H1 (cell line): ENCODE data around the gene CNDP2. TPM values are rescaled to one million over a fixed set of nuclear protein-coding genes. Genes with fewer than 3 reads are reported as not detected.

Experiments
- CTCF ChIA-PET: fragments of 300-600 bp; sonication (Branson Sonifier 250); formaldehyde crosslinking; loops from one replicate; lab custom pipeline; 2021; ENCODE audit not compliant: partially characterized antibody; lab: Charles Lee
- POLR2A ChIA-PET: fragments of 300-600 bp; sonication (Branson Sonifier 250); formaldehyde crosslinking; loops from one replicate; lab custom pipeline; 2021; ENCODE audit warnings: inconsistent platforms; ENCODE audit not compliant: partially characterized antibody; lab: Charles Lee
- DNase-seq, 2 experiments: peaks; one replicate each; pipeline versions ENCODE4 v3.0.0 to v3.0.0-alpha.2; 2010 to 2022; ENCODE audit warnings: low spot score in 2 of 2, low read depth in 1 of 2, mixed read lengths in 1 of 2
- FAIRE-seq: peaks from 2 replicates; lab custom pipeline; 2011; peaks lifted over from hg19 to GRCh38; lab: Jason Lieb, UNC
- H2AFZ ChIP-seq: 2 replicates; pipeline ENCODE4 v1.8.1; 2012; ENCODE audit warnings: low read length, inconsistent platforms
- H2AK5ac ChIP-seq: 2 replicates; pipeline ENCODE4 v1.6.1; 2013; ENCODE audit warnings: low read depth, low read length
- H2BK120ac ChIP-seq: replicated peaks from 2 replicates; pipeline ENCODE3; 2013; ENCODE audit warnings: low read depth, low read length, inconsistent platforms
- H2BK12ac ChIP-seq: 2 replicates; pipeline ENCODE4 v1.6.1; 2013; ENCODE audit warnings: low read depth, low read length
- H2BK15ac ChIP-seq: 2 replicates; pipeline ENCODE4 v1.6.1; 2013; ENCODE audit warnings: low read length
- H2BK20ac ChIP-seq: 2 replicates; pipeline ENCODE4 v1.6.1; 2013; ENCODE audit warnings: low read length
- H2BK5ac ChIP-seq: 2 replicates; pipeline ENCODE4 v1.6.1; 2013; ENCODE audit warnings: low read depth, low read length
- H3K14ac ChIP-seq: 2 replicates; pipeline ENCODE4 v1.6.1; 2013; ENCODE audit warnings: inconsistent platforms; ENCODE audit not compliant: insufficient read length
- H3K18ac ChIP-seq: 2 replicates; pipeline ENCODE4 v1.6.1; 2013; ENCODE audit warnings: low read length; ENCODE audit errors: extremely low read depth
- H3K23ac ChIP-seq: 2 replicates; pipeline ENCODE4 v1.6.1; 2013; ENCODE audit warnings: inconsistent platforms; ENCODE audit not compliant: insufficient read length
- H3K23me2 ChIP-seq: 2 replicates; pipeline ENCODE4 v1.6.1; 2013; ENCODE audit warnings: low read depth, low read length
- H3K27ac ChIP-seq: 2 replicates; pipeline ENCODE4 v1.6.1; 2011; ENCODE audit warnings: low read depth, low read length, inconsistent platforms
- H3K27me3 ChIP-seq, 4 experiments: replicated peaks in 1 of 4; 1 replicate in 1 of 4; 2 replicates in 3 of 4; pipeline versions ENCODE4 v1.6.1 to v1.8.1; 2011 to 2013; ENCODE audit warnings: low read length in 3 of 4, mild to moderate bottlenecking in 3 of 4, inconsistent platforms in 2 of 4, mixed read lengths in 2 of 4, moderate library complexity in 1 of 4; ENCODE audit not compliant: control insufficient read depth in 3 of 4, insufficient read depth in 3 of 4; ENCODE audit errors: extremely low read depth in 1 of 4
- H3K36me3 ChIP-seq, 4 experiments: 2 replicates each; pipeline versions ENCODE4 v1.6.1 to v1.8.1; 2011 to 2013; ENCODE audit warnings: mild to moderate bottlenecking in 4 of 4, low read length in 3 of 4, moderate library complexity in 2 of 4, control low read depth in 1 of 4, inconsistent platforms in 1 of 4; ENCODE audit not compliant: insufficient read depth in 4 of 4, control insufficient read depth in 2 of 4
- H3K4ac ChIP-seq: replicated peaks from 2 replicates; pipeline ENCODE3; 2013; ENCODE audit warnings: low read length, low read depth, mixed read lengths, inconsistent platforms; ENCODE audit not compliant: insufficient read length
- H3K4me1 ChIP-seq, 4 experiments: replicated peaks in 1 of 4; 1 replicate in 1 of 4; 2 replicates in 3 of 4; pipeline versions ENCODE4 v1.6.1 to v1.8.1; 2011 to 2013; ENCODE audit warnings: low read length in 3 of 4, inconsistent platforms in 2 of 4, mixed read lengths in 1 of 4; ENCODE audit not compliant: insufficient read depth in 4 of 4, control insufficient read depth in 3 of 4
- H3K4me2 ChIP-seq, 2 experiments: 2 replicates each; pipeline versions ENCODE4 v1.6.1 to v1.8.1; 2011 to 2013; ENCODE audit warnings: low read depth in 2 of 2, low read length in 2 of 2, control low read depth in 1 of 2, inconsistent platforms in 1 of 2, mild to moderate bottlenecking in 1 of 2; ENCODE audit not compliant: insufficient read depth in 1 of 2
- H3K4me3 ChIP-seq, 4 experiments: fragments of 200-600, 300-600 bp in 1 of 4; sonication (generic), shearing (Covaris generic), sonication (Bioruptor Twin) in 1 of 4; 2 replicates each; pipeline versions ENCODE4 v1.5.1 to v1.8.1; 2011 to 2016; ENCODE audit warnings: low read length in 4 of 4, low read depth in 3 of 4, control low read depth in 2 of 4, inconsistent platforms in 2 of 4, mild to moderate bottlenecking in 2 of 4, mixed read lengths in 1 of 4, moderate library complexity in 1 of 4; ENCODE audit not compliant: insufficient read depth in 2 of 4; ENCODE audit errors: extremely low read depth in 1 of 4
- H3K56ac ChIP-seq: replicated peaks from 2 replicates; pipeline ENCODE3; 2013; ENCODE audit warnings: low read depth, mild to moderate bottlenecking, mixed read lengths, low read length, inconsistent platforms; ENCODE audit not compliant: insufficient read length
- H3K79me1 ChIP-seq: 2 replicates; pipeline ENCODE4 v1.6.1; 2013; ENCODE audit warnings: low read depth, low read length, control low read depth
- H3K79me2 ChIP-seq, 2 experiments: 2 replicates each; pipeline versions ENCODE4 v1.6.1 to v1.8.1; 2012 to 2013; ENCODE audit warnings: low read length in 2 of 2, mild to moderate bottlenecking in 2 of 2, inconsistent platforms in 1 of 2; ENCODE audit not compliant: insufficient read depth in 2 of 2, control insufficient read depth in 1 of 2
- H3K9ac ChIP-seq, 4 experiments: replicated peaks in 1 of 4; 1 replicate in 1 of 4; 2 replicates in 3 of 4; pipeline versions ENCODE4 v1.6.1 to v1.8.1; 2011 to 2013; ENCODE audit warnings: low read depth in 3 of 4, low read length in 3 of 4, control low read depth in 2 of 4, mild to moderate bottlenecking in 2 of 4, moderate library complexity in 2 of 4, inconsistent platforms in 1 of 4; ENCODE audit errors: extremely low read depth in 1 of 4
- H3K9me3 ChIP-seq, 2 experiments: 2 replicates each; pipeline versions ENCODE4 v1.6.1 to v1.8.1; 2012 to 2013; ENCODE audit warnings: mild to moderate bottlenecking in 2 of 2, moderate library complexity in 2 of 2, control low read depth in 1 of 2, inconsistent platforms in 1 of 2, low read depth in 1 of 2, low read length in 1 of 2, mixed read lengths in 1 of 2; ENCODE audit not compliant: insufficient read depth in 2 of 2
- H4K20me1 ChIP-seq, 2 experiments: replicated peaks in 1 of 2; 2 replicates each; pipeline versions ENCODE3 to v1.8.1; 2011 to 2013; ENCODE audit warnings: inconsistent platforms in 2 of 2, low read length in 2 of 2, mild to moderate bottlenecking in 1 of 2; ENCODE audit not compliant: insufficient read depth in 2 of 2, control insufficient read depth in 1 of 2
- H4K5ac ChIP-seq: 2 replicates; pipeline ENCODE4 v1.6.1; 2013; ENCODE audit warnings: low read length, low read depth, mixed read lengths, inconsistent platforms; ENCODE audit not compliant: insufficient read length
- H4K8ac ChIP-seq: 2 replicates; pipeline ENCODE4 v1.8.0; 2013; ENCODE audit warnings: mild to moderate bottlenecking, moderate library complexity, low read length, inconsistent platforms; ENCODE audit not compliant: insufficient read depth; ENCODE audit errors: extremely low read depth
- H4K91ac ChIP-seq: replicated peaks from 2 replicates; pipeline ENCODE3; 2013; ENCODE audit warnings: low read length, mixed read lengths, inconsistent platforms; ENCODE audit not compliant: insufficient read length
- CTBP2 ChIP-seq: IDR thresholded peaks from 2 replicates; pipeline ENCODE4 v1.7.0; 2011; ENCODE audit warnings: borderline replicate concordance, mild to moderate bottlenecking, moderate library complexity, mixed read lengths, low read length; ENCODE audit not compliant: insufficient read depth, insufficient read length
- EZH2 ChIP-seq: fragments of 200-600 bp; sonication (generic); IDR thresholded peaks from 2 replicates; pipeline ENCODE4 v1.7.1; 2012; ENCODE audit warnings: low read depth, mild to moderate bottlenecking, moderate library complexity, low read length, inconsistent platforms; ENCODE audit not compliant: severe bottlenecking
- NRF1 ChIP-seq: IDR thresholded peaks from 2 replicates; pipeline ENCODE4 v1.6.1; 2011; ENCODE audit warnings: mild to moderate bottlenecking, low read depth, low read length, improper control_type of control experiment
- polyA plus RNA-seq, 7 experiments: library from polyadenylated mRNA; depleted of rRNA in 3 of 7; stranded (reverse) in 5 of 7; unstranded in 2 of 7; fragments of >200 nt in 5 of 7; fragments of 200-250 nt in 2 of 7; gene quantifications; 1 replicate in 5 of 7; 2 replicates in 1 of 7; 4 replicates in 1 of 7; pipeline versions ENCODE4 v1.2.1 to v1.2.3, GENCODE V29; 2011 to 2013; ENCODE audit warnings: missing spikeins in 2 of 7, mixed read lengths in 2 of 7
- total RNA-seq: library from RNA; stranded (reverse); fragmentation: NEBNext Ultra II Directional; extraction: Animal tissue kit (Norgen Biotek cat#: 25700); gene quantifications from 2 replicates; pipeline ENCODE4 v1.2.1, GENCODE V29; 2021
- TF ChIP-seq, protein P1 (sequence below): IDR thresholded peaks from 2 replicates; pipeline ENCODE4 v1.6.1; 2012; ENCODE audit warnings: inconsistent platforms

The CNDP2 gene
- total and polyA plus RNA-seq, 2 of the 8 experiments (the other 6 are each of a cell fraction or from before 2014, with no cell fraction given), result 71.8 to 243 TPM

DNA sequence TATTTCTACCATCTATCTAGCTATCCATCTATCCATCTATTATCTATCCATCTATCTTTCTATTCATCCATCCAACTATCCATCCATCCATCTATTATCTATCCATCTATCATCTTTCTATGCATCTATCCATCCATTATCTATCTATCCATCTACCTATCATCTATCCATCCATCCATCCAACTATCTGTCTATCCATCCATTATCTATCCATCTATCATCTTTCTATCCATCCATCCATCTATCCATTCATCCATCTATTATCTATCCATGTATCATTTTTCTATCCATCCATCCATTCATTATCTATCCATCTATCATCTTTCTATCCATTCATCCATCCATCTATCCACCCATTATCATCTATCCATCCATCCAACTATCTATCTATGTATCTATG lies 76.9 kb downstream of the CNDP2 start:
- no peak overlapping the region for H3K4me2 ChIP-seq
- H3K27ac ChIP-seq, result no peak overlapping the region
- no peak overlapping the region for H4K5ac ChIP-seq
- no peak for TF ChIP-seq CTBP2
- TF ChIP-seq EZH2, result no peak
- TF ChIP-seq, protein P1, sequence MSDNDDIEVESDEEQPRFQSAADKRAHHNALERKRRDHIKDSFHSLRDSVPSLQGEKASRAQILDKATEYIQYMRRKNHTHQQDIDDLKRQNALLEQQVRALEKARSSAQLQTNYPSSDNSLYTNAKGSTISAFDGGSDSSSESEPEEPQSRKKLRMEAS, result no peak
- no peak for TF ChIP-seq NRF1
- no peak overlapping the region for H2AK5ac ChIP-seq
- no peaks in the 10 kb centered on the region for H3K27me3 ChIP-seq
- no peaks in the 10 kb centered on the region for H3K79me2 ChIP-seq
- H2AFZ ChIP-seq, result no peak overlapping the region
- H2BK5ac ChIP-seq, result no peak overlapping the region
- H3K9me3 ChIP-seq, result no peaks in the 10 kb centered on the region; a peak in 1 of 4 replicates
- H4K91ac ChIP-seq, result no peak overlapping the region
- H3K79me1 ChIP-seq, result no peaks in the 10 kb centered on the region
- H4K20me1 ChIP-seq, result peaks cover 0 to 2% of the 10 kb centered on the region in 2 experiments
- no peak overlapping the region for H2BK120ac ChIP-seq
- no peak overlapping the region for H3K18ac ChIP-seq
- no peak for FAIRE-seq
- H3K23me2 ChIP-seq, result peaks cover 5% of the 10 kb centered on the region; the same call in 1 of the 2 replicates
- no peak for DNase-seq
- H3K4me3 ChIP-seq, result no peak overlapping the region
- no peak overlapping the region for H2BK15ac ChIP-seq
- ChIA-PET CTCF (interaction anchor here (2.2 kb wide), 1 partner anchor 10 kb away, joined by 5 read pairs; no protein-coding TSS in a partner anchor), POLR2A (no interaction called here)
- H3K4ac ChIP-seq, result no peak overlapping the region
- no peak overlapping the region for H4K8ac ChIP-seq
- no peak overlapping the region for H2BK12ac ChIP-seq
- H3K56ac ChIP-seq, result peak overlapping the region; percentile 33
- no peak overlapping the region for H2BK20ac ChIP-seq
- no peak overlapping the region for H3K9ac ChIP-seq
- no peaks in the 10 kb centered on the region for H3K4me1 ChIP-seq
- no peak overlapping the region for H3K14ac ChIP-seq
- no peaks in the 10 kb centered on the region for H3K36me3 ChIP-seq
- H3K23ac ChIP-seq, result no peak overlapping the region

Other genes starting within 250 kb of the CNDP2 start
- 153 and 154 TPM in 2 replicates for gene CYB5A, start 204.4 kb upstream of the CNDP2 start, total RNA-seq
- gene CYB5A, start 204.4 kb upstream of the CNDP2 start, polyA plus RNA-seq (2011; rRNA removed), result 186 and 195 TPM in 2 replicates
- not detected in 2 replicates for gene C18orf63, start 180.5 kb upstream of the CNDP2 start, total RNA-seq
- not detected in 2 replicates for gene C18orf63, start 180.5 kb upstream of the CNDP2 start, polyA plus RNA-seq (2011; rRNA removed)
- gene DIPK1C, start 39.1 kb upstream of the CNDP2 start, total RNA-seq, result not detected in 2 replicates
- 0.08 TPM in 1 of 2 replicates, not detected in the other for gene DIPK1C, start 39.1 kb upstream of the CNDP2 start, polyA plus RNA-seq (2011; rRNA removed)
- gene CNDP1, start 38.1 kb downstream of the CNDP2 start, total RNA-seq, result not detected in 2 replicates
- gene CNDP1, start 38.1 kb downstream of the CNDP2 start, polyA plus RNA-seq (2011; rRNA removed), result 0.08 and 0.09 TPM in 2 replicates
- 6.2 and 6.8 TPM in 2 replicates for gene ZNF407, start 101.5 kb downstream of the CNDP2 start, total RNA-seq
- gene ZNF407, start 101.5 kb downstream of the CNDP2 start, polyA plus RNA-seq (2011; rRNA removed), result 1.5 TPM in 2 replicates